ENCODE results near the gene ASS1.
"Not testable (repeated sequence)": the region's sequence is repeated elsewhere in the genome, so short reads cannot be mapped to it uniquely, and the experiment has no call there.

Gene ASS1

GRCh38 chr9:130444565-130445221, at the start of gene ASS1:
Gene ASS1, plus strand, starts transcription at chr9:130444961. Its CDS starts 7,268 bp downstream, at chr9:130452229.
- no peak for DNase-seq

- DNase-seq, result no peak
Observed at GRCh38 chr9:130395810-130396435, 48.8 kb upstream of the ASS1 start.

GRCh38 chr9:130396581-130396980, 48.2 kb upstream of the ASS1 start:
- no peak for DNase-seq

- no peak for DNase-seq
Observed at GRCh38 chr9:130398487-130399240, 46.1 kb upstream of the ASS1 start.

GRCh38 chr9:130399768-130400167, 45.0 kb upstream of the ASS1 start:
- no peak for DNase-seq

- no peak for DNase-seq
Observed at GRCh38 chr9:130400870-130401269, 43.9 kb upstream of the ASS1 start.

- not testable (repeated sequence) for DNase-seq
Observed at GRCh38 chr9:130401742-130402141, 43.0 kb upstream of the ASS1 start.

- DNase-seq, result no peak
Observed at GRCh38 chr9:130402243-130402642, 42.5 kb upstream of the ASS1 start.

- no peak for DNase-seq
Observed at GRCh38 chr9:130402645-130403440, 41.9 kb upstream of the ASS1 start.

GRCh38 chr9:130405657-130406257, 39.0 kb upstream of the ASS1 start:
- DNase-seq, result no peak

- no peak for DNase-seq
Observed at GRCh38 chr9:130406278-130406895, 38.4 kb upstream of the ASS1 start.

GRCh38 chr9:130407916-130408663, 36.7 kb upstream of the ASS1 start:
- no peak for DNase-seq

- no peak for DNase-seq
Observed at GRCh38 chr9:130408669-130409068, 36.1 kb upstream of the ASS1 start.

GRCh38 chr9:130409246-130409645, 35.5 kb upstream of the ASS1 start:
- DNase-seq, result no peak

GRCh38 chr9:130410443-130410842, 34.3 kb upstream of the ASS1 start:
- no peak for DNase-seq

- no peak for DNase-seq
Observed at GRCh38 chr9:130411566-130411915, 33.2 kb upstream of the ASS1 start.

GRCh38 chr9:130414081-130414731, 30.6 kb upstream of the ASS1 start:
- no peak for DNase-seq

- no peak for DNase-seq
Observed at GRCh38 chr9:130414910-130415746, 29.6 kb upstream of the ASS1 start.

- DNase-seq, result no peak
Observed at GRCh38 chr9:130417602-130418001, 27.2 kb upstream of the ASS1 start.

- no peak for DNase-seq
Observed at GRCh38 chr9:130418776-130419175, 26.0 kb upstream of the ASS1 start.

All from SIG-M5 (cell line).